Amygdala (tissue), 56 donors: Measurements from ENCODE around the gene MUC12.
A peak's percentile ranks its signal among the peaks of the same experiment; 100 is the strongest.
"Not testable (repeated sequence)": the region's sequence is repeated elsewhere in the genome, so short reads cannot be mapped to it uniquely, and the experiment has no call there.

Source experiments
- DNase-seq, 56 donors: peaks; one replicate each; lab custom pipeline; 2025; lab: John Stamatoyannopoulos, UW

The MUC12 gene

DNA sequence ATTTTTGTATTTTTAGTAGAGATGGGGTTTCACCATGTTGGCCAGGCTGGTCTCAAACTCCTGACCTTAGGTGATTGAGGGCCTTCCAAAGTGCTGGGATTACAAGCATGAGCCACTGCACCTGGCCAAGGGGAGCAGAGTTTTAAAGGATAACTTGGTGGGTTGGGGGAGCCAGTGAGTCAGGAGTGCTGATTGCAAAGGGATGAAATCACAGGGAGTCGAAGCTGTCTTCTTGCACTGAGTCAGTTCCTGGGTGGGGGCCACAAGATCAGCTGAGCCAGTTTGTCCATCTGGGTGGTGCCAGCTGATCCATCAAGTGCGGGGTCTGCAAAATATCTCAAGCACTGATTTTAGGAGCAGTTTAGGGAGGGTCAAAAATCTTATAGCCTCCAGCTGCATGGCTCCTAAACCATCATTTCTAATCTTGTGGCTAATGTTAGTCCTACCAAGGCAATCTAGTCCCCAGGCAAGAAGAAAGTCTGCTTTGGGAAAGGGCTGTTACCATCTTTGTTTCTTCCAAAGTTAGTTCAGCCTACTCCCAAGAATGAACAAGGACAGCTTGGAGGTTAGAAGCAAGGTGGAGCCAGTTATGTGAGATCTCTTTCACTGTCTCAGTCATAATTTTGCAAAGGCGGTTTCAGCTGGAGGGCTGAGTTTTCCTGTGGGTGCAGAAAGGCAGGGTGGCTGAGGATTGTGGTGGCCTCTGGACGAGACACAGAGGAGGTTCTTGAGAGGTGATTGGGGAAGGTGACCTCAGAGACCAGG lies 15.8 kb downstream of the MUC12 start:
- DNase-seq, result not testable (repeated sequence)

GRCh38 chr7:100991631-100992030 lies 22.3 kb downstream of the MUC12 start:
- DNase-seq, result no peak

DNA sequence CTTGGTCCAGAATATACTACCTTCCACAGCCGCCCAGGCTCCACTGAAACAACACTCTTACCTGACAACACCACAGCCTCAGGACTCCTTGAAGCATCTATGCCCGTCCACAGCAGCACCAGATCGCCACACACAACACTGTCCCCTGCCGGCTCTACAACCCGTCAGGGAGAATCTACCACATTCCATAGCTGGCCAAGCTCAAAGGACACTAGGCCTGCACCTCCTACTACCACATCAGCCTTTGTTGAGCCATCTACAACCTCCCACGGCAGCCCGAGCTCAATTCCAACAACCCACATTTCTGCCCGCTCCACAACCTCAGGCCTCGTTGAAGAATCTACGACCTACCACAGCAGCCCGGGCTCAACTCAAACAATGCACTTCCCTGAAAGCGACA lies 22.9 kb downstream of the MUC12 start:
- DNase-seq, result not testable (repeated sequence)

GRCh38 chr7:100994671-100995070 lies 25.3 kb downstream of the MUC12 start:
- DNase-seq, result not testable (repeated sequence)

DNA sequence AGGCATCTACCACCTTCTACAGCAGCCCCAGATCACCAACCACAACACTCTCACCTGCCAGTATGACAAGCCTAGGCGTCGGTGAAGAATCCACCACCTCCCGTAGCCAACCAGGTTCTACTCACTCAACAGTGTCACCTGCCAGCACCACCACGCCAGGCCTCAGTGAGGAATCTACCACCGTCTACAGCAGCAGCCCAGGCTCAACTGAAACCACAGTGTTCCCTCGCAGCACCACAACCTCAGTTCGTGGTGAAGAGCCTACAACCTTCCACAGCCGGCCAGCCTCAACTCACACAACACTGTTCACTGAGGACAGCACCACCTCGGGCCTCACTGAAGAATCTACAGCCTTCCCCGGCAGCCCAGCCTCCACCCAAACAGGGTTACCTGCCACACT lies 29.2 kb downstream of the MUC12 start:
- not testable (repeated sequence) for DNase-seq

DNA sequence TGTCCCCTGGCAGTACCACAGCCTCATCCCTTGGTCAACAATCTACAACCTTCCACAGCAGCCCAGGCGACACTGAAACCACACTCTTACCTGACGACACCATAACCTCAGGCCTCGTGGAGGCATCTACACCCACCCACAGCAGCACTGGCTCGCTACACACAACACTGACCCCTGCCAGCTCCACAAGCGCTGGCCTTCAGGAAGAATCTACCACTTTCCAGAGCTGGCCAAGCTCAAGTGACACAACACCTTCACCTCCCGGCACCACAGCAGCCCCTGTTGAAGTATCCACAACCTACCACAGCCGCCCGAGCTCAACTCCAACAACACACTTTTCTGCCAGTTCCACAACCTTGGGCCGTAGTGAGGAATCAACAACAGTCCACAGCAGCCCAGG lies 30.0 kb downstream of the MUC12 start:
- not testable (repeated sequence) for DNase-seq

GRCh38 chr7:101000025-101000424 lies 30.7 kb downstream of the MUC12 start:
- DNase-seq, result not testable (repeated sequence)

DNA sequence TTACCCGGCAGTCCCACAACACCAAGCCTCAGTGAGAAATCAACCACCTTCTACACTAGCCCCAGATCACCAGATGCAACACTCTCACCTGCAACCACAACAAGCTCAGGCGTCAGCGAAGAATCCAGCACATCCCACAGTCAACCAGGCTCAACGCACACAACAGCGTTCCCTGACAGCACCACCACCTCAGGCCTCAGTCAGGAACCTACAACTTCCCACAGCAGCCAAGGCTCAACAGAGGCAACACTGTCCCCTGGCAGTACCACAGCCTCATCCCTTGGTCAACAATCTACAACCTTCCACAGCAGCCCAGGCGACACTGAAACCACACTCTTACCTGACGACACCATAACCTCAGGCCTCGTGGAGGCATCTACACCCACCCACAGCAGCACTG lies 33.0 kb downstream of the MUC12 start:
- DNase-seq, result not testable (repeated sequence)

- DNase-seq, result not testable (repeated sequence)
These were observed 38.0 kb downstream of the MUC12 start for GRCh38 chr7:101007361-101007760.

- no peak for DNase-seq
These were observed 40.3 kb downstream of the MUC12 start for GRCh38 chr7:101009629-101010028.

DNA sequence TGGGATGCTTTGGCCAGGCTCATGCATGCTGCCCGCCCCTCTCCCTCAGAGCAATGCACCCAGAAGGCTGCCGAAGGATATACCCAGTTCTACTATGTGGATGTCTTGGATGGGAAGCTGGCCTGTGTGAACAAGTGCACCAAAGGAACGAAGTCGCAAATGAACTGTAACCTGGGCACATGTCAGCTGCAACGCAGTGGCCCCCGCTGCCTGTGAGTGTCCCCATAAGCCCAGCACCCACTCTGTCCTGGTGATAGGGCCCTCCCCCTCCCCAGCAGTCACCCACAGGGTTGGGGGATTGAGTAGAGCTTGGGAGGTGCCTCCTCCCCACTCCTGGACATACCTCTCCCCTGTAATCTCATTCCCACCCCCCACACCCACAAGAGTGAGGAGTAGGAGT lies 43.6 kb downstream of the MUC12 start:
- DNase-seq, result no peak

DNA sequence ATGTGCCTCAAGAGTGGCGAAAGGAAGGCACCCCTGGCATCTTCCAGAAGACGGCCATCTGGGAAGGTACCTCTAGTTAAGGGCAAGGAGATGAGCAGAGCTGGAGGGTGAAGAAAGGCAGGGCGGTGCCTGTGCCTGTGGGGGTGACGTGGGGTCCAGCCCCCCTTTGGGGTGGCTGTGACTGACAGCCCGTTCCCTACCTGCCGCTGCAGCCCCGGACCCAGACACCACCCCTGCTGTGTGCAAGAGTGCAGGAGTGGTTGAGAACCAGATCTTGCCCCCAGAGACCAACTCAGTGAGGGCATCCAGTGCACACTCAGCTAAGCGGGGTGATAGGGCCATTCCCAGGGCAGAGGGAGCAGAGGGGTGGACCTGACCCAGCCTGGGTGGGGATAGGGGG lies 46.3 kb downstream of the MUC12 start:
- DNase-seq, result no peak

DNA sequence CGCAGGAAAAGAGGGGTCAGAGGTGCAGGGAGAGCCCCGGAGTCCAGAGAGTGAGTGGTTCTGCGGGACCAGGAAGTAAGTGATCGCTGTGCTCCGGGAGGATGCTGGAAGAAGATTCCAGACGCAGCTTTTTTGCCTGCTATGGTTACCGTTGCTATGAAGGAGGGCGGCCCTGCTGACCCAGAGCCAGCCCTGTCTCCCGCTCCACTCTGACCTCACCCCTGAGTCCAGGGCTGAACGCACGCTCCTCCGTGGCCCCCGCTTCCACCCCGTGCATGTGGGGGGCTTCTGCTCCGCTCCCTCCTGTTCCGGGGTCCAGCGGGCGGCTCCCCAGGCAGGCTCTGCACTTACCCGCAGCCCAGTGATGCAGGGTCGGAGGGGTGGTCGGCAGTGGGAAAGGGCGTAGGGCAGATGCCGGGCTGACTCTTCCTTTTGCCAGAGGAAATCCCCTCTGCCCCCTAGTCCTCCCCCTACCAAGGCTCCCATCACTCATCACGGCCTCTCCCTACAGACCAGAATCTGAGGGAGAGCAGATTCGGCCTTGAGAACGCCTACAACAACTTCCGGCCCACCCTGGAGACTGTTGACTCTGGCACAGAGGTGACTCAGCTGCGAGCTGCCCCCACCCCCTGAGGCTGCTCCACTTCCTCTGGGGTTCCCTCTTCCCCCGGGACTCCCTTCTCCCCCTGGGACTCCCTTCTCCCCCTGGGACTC lies 47.9 kb downstream of the MUC12 start:
- DNase-seq, result peak in 13 of 56 donors; percentile 1 to 72 (median 4)

- peak in 1 of 56 donors; percentile 16 for DNase-seq
These were observed 49.2 kb downstream of the MUC12 start for GRCh38 chr7:101018271-101019167.

DNA sequence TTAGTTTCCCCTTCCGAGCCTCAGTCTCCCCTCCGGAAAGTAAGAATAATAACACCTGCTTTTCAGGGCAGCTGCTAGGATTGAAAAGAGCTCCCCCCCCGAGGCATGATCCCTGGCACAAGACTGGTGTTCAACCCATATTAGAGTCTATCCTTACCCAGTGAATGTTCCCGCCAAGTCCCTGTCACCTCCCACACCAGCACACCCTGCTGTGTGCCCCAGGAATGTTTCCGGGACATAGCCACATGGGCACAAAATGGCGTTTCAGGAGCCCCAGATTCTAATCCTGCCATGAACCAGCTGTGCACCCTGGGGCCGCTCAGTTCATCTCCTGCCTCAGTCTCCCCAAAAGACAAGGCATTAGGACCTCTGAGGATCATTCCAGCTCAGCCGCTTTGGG lies 51.1 kb downstream of the MUC12 start:
- no peak for DNase-seq

DNA sequence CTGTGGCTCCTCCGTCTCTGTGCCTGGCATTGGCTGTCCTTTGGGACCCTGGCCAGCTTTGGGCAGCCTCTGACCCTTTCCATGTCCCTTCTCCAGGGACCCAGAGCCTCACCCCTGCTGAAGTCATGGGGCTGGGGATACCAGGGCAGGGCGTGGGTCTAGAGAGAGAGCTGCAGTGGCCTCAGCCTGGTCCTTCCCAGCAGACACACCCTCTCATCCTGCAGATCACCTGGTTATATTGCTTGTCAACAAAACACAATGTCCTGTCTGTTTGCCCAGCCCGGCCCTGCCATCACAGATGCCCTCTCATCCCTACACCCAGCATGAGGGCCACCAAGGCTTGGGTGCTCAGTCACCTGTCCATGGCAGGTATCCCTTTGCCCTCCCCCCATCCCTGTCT lies 52.3 kb downstream of the MUC12 start:
- no peak for DNase-seq

GRCh38 chr7:101023839-101024238 lies 54.5 kb downstream of the MUC12 start:
- DNase-seq, result no peak

DNA sequence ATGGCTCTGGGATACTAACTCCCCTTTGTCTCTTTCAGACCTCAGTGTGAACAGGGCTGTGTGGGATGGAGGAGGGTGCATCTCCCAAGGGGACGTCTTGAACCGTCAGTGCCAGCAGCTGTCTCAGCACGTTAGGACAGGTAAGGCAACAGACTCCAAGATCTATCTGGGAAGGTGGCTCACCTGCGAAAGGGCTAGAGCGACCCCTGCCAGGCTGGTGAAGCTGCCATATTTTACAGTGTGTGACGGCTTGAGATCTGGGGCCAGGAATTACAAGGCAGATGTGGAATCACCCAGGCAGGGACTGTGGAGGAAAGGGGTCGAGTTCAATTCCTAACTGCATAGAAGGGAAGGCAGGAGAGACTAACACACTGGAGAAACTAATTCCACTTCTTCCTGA lies 61.7 kb downstream of the MUC12 start:
- DNase-seq, result no peak

DNA sequence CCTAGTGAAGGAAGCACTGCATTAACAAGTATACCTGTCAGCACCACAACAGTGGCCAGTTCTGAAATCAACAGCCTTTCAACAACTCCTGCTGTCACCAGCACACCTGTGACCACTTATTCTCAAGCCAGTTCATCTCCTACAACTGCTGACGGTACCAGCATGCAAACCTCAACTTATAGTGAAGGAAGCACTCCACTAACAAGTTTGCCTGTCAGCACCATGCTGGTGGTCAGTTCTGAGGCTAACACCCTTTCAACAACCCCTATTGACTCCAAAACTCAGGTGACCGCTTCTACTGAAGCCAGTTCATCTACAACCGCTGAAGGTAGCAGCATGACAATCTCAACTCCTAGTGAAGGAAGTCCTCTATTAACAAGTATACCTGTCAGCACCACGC lies 66.6 kb downstream of the MUC12 start:
- no peak for DNase-seq

DNA sequence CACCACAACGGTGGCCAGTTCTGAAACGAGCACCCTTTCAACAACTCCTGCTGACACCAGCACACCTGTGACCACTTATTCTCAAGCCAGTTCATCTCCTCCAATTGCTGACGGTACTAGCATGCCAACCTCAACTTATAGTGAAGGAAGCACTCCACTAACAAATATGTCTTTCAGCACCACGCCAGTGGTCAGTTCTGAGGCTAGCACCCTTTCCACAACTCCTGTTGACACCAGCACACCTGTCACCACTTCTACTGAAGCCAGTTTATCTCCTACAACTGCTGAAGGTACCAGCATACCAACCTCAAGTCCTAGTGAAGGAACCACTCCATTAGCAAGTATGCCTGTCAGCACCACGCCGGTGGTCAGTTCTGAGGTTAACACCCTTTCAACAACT lies 71.9 kb downstream of the MUC12 start:
- not testable (repeated sequence) for DNase-seq

DNA sequence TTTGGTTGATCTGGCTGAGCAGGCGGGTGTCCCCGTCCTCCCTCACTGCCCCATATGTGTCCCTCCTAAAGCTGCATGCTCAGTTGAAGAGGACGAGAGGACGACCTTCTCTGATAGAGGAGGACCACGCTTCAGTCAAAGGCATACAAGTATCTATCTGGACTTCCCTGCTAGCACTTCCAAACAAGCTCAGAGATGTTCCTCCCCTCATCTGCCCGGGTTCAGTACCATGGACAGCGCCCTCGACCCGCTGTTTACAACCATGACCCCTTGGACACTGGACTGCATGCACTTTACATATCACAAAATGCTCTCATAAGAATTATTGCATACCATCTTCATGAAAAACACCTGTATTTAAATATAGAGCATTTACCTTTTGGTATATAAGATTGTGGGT lies 89.0 kb downstream of the MUC12 start:
- peak in 35 of 56 donors; percentile 1 to 67 (median 15) for DNase-seq
